GM18951 (cell line): Measurements from ENCODE around the gene SLC6A4.
"Not testable (repeated sequence)": the region's sequence is repeated elsewhere in the genome, so short reads cannot be mapped to it uniquely, and the experiment has no call there.

ENCODE experiments used
- POLR2A ChIP-seq: IDR thresholded peaks from 4 replicates; pipeline ENCODE4 v1.6.1; 2011; ENCODE audit warnings: mild to moderate bottlenecking; ENCODE audit not compliant: insufficient read length, insufficient read depth; ENCODE audit errors: extremely low read depth
- in situ Hi-C: fragments of 300-500 bp; cut with MboI; formaldehyde crosslinking; loops from one replicate; pipeline ENCODE4 v1.12.0; 2022; ENCODE audit warnings: low sequenced_read_pairs, mixed read lengths, inconsistent platforms; ENCODE audit not compliant: unreplicated experiment

Gene SLC6A4

DNA sequence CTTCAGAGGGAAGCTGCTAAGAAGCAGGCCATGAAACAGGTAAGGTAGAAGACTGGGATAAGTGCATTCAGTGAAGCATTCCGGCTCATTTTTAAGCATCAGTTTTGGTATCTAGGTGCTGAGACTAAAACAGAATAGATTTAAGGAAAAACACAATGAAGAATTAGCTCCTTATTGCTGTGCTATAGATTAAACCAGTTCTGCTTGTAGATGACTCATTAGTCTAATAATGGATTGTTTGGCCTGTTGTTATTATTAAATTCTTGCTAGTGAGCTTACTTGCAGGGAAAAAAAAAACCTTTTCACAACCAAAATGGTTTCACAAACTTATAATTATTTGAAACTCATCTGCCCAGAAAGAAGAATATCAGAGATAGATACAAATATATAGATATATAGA, 62.9 kb downstream of the SLC6A4 start:
- in situ Hi-C loops, result no loop called here
- TF ChIP-seq POLR2A, result no peak

- TF ChIP-seq POLR2A, result no peak
- in situ Hi-C loops, result no loop called here
Observed at GRCh38 chr17:30170415-30170987, 65.0 kb downstream of the SLC6A4 start.

DNA sequence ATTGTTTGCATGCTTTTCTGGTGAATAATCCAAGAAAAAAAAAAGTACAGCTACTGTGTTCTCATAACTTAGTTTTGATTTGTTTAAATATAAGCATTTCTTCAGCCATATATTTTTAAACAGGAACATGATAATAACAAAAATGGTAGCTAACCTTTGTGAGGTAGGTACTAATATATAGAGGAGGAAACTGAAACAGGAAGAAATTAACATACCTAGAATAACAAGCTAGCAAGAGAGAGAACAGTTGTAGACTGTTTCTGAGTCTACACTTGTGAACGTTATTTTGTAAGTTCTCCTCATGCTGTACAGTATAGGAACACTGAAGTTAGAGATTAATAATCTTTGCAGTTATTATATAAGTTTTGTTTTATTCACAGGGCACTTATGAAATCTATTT, 69.5 kb downstream of the SLC6A4 start:
- TF ChIP-seq POLR2A, result no peak
- in situ Hi-C loops, result no loop called here

DNA sequence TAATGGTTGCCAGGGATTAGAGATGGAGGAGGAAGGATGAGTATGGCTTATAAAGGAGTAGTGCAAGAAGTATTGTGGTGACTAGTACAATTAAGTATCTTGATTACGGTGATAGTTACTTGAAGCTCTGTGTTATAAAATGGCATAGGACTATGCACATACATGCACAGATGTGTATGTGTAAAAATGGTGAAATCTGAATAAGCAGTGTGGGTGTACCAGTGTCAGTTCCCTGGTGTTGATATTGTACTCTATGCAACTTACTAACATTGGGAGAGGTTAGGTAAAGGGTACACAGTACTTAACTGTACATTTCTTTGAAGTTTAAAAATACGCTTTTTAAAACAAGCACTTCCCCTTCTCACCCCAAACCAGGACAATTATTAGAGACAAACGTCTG, 70.3 kb downstream of the SLC6A4 start:
- in situ Hi-C loops, result no loop called here
- TF ChIP-seq POLR2A, result no peak

DNA sequence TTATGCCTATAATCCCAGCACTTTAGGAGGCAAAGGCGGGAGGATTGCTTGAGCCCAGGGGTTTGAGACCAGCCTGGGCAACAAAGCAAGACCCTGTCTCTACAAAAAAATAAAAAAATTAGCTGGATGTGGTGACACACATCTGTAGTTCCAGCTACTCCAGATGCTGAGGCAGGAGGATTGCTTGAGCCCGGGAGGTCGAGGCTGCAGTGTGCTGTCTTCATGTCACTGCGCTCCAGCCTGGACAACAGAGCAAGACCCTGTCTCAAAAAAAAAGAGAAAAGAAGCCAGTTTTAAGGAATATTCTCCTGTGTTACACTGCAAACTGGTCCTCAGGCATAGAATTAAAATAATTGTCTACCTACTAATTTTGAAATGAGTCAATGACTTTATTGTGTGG, 71.0 kb downstream of the SLC6A4 start:
- TF ChIP-seq POLR2A, result no peak
- in situ Hi-C loops, result no loop called here

DNA sequence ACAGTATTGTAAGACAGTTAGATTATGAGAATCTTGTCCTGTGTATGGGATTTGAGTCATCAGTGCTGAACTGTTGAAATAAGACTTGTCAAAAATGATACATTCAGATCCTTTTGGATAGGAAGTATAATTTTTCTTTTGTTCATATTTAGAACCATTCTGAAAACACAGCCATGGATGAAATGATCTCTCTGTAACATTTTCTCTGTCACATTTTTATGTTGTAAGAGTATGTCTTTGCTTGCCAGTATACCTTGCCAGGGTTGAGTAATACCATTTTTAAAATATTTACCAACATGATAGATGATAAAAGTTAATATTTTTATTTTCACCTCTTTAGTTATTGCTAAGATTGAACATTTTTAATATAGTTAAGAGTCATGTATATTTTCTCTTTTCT, 73.9 kb downstream of the SLC6A4 start:
- in situ Hi-C loops, result no loop called here
- no peak for TF ChIP-seq POLR2A

DNA sequence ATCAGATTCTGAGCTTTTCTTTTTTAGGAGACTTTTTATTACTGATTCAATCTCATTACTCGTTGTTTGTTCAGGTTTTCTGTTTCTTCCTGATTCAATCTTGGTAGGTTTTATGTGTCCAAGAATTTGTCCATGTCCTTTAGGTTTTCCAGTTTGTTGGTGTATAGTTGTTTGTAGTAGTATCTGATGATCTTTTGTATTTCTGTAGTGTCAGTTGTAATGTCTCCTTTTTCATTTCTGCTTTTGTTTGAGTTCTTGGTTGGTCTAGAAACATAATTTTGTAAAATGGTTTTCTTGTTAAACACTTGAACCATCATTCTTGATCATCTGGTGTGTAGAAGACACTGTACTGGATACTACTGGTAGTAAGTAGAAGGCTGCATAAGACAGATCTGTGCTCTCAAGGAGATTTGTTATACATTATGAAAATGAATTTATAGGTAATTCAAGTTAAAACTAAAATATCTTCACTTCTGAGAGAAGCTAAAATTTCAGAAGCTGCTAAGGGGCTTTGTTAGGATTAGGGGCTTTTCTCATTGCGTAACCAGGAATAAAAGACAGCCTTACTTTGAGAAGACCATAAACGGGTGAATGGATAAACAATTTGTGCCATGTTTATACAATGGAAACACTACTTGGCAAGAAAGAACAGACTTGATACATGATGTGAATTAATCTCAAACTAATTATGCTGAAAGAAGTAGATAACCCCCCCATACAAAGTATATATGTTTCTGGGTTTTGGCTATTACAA, 74.9 kb downstream of the SLC6A4 start:
- no peak for TF ChIP-seq POLR2A

GRCh38 chr17:30158896-30159625, 76.4 kb downstream of the SLC6A4 start:
- no peak for TF ChIP-seq POLR2A
- in situ Hi-C loops, result no loop called here

More for the DNA sequence above, 74.9 kb downstream of the SLC6A4 start:
- in situ Hi-C loops, result no loop called here

DNA sequence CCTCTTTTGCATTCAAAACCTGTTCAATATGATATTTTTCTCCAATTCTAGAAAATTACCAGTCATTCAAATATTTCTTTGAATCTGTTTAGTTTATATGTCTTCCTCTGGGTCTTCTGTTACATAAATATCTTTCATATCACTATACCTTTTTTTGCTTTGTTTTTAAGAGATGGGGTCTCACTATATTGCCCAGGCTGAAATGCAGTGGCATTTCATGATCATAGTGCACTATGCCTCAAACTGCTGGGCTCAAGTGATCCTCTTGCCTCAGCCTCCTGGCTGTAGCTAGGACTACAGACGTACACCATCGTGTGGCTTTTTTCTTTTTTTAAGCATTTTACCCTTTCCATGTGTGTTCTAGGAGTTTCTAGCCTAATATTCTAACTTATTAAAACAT, 80.1 kb downstream of the SLC6A4 start:
- no peak for TF ChIP-seq POLR2A
- in situ Hi-C loops, result no loop called here

GRCh38 chr17:30153463-30153862, 82.0 kb downstream of the SLC6A4 start:
- TF ChIP-seq POLR2A, result no peak
- in situ Hi-C loops, result no loop called here

DNA sequence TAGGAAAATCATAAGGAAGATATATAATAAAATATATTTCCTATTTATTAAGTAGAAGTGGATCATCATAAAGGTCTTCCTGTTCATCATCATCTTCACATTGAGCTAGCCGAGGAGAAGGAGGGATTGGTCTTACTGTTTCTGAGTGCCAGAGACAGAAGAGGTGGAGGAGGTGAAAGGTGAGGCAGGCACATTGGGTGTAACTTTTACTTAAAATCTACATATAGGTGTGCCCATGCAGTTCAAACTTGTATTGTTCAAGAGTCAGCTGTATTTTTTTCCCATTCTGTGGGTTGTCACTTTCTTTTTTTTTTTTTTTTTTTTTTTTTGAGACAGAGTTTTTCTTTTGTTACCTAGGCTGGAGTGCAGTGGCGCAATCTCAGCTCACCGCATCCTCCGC, 84.0 kb downstream of the SLC6A4 start:
- in situ Hi-C loops, result no loop called here
- no peak for TF ChIP-seq POLR2A

- in situ Hi-C loops, result no loop called here
- TF ChIP-seq POLR2A, result no peak
Observed at GRCh38 chr17:30148376-30148775, 87.1 kb downstream of the SLC6A4 start.

DNA sequence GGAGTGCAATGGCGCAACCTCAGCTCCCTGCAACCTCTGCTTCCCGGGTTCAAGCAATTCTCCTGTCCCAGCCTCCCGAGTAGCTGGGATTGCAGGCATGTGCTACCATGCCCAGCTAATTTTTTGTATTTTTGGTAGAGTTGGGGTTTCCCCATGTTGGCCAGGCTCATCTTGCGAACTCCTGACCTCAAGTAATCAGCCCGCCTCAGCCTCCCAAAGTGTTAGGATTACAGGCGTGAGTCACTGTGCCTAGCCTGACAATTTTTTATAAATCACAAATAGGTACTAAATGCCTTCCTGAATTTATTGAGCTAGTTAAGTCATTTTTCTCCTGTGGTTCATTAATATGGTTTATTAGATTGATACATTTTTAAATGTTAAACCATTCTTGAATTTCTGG, 87.6 kb downstream of the SLC6A4 start:
- in situ Hi-C loops, result not testable (repeated sequence)
